ENCODE measurements around the gene MAGI1. TPM values are rescaled to one million over a fixed set of nuclear protein-coding genes. Genes with fewer than 3 reads are reported as not detected.

MAGI1 gene
- polyA plus RNA-seq, 3 donors = not detected

DNA sequence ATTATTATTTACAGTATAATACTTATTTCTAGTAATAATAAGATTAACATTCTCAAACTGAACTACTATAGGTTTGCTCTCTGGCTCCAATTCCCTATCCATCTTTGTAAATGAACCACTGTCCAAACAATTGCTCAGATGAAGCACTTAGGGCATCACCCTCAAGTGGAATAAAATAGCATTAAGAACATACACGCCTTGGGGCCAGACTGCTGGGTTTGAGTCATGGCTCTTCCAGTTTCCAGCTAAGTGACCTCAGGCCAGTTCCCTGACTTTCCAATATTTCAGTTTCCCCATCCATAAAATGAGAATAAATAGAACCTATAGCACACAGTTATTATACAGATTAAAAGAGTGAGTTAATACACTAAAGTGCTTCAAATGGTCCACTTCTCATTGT, 507.2 kb downstream of the MAGI1 start:
- Histone ChIP-seq H3K9me3 (replicated peaks in 1 of 2; ENCODE audit: control insufficient read depth in 1 of 2, insufficient read depth in 1 of 2, low read length in 2 of 2) (no peaks in the 10 kb centered on the region), H3K9ac (ENCODE audit: insufficient read depth, low read length, poor library complexity, severe bottlenecking) (no peak overlapping the region), H3K4me2 (replicated peaks; ENCODE audit: extremely low read depth, low read length, poor library complexity, severe bottlenecking) (no peak overlapping the region), H3K36me3 (replicated peaks in 1 of 2; ENCODE audit: control insufficient read depth in 1 of 2, insufficient read depth in 2 of 2, low read length in 2 of 2) (no peaks in the 10 kb centered on the region), H3K4me3 (replicated peaks in 1 of 3; ENCODE audit: low read depth in 2 of 3, low read length in 3 of 3) (no peak overlapping the region), H2AFZ (ENCODE audit: insufficient read depth, low read depth, low read length, poor library complexity, severe bottlenecking) (no peak overlapping the region), H3K4me1 (ENCODE audit: control insufficient read depth in 1 of 2, insufficient read depth in 2 of 2, low read length in 2 of 2) (no peaks in the 10 kb centered on the region), H3K27ac (ENCODE audit: low read depth in 1 of 2, low read length in 2 of 2) (no peak overlapping the region), H3K79me2 (ENCODE audit: insufficient read depth, low read length) (no peaks in the 10 kb centered on the region), H3K27me3 (ENCODE audit: control insufficient read depth in 2 of 2, insufficient read depth in 2 of 2, low read length in 2 of 2) (no peaks in the 10 kb centered on the region), H4K20me1 (ENCODE audit: insufficient read depth, low read length) (no peaks in the 10 kb centered on the region)
- no peaks in the 10 kb centered on the region for H3K36me3 Mint-ChIP-seq
- no peak overlapping the region for H3K27ac Mint-ChIP-seq
- peaks cover 0 to 1% (median 0%) of the 10 kb centered on the region in 3 donors for H3K27me3 Mint-ChIP-seq (ENCODE audit: low read depth in 3 of 3)
- H3K4me1 Mint-ChIP-seq = no peaks in the 10 kb centered on the region
- intact Hi-C loops (cut with micrococcal nuclease) = no loop called here
- H3K9me3 Mint-ChIP-seq = peaks cover 0 to 8% (median 2%) of the 10 kb centered on the region in 7 donors
- no peak for DNase-seq
- no CpG with 5 or more reads among the region's 1 CpG for WGBS (ENCODE audit: insufficient coverage)
- TF ChIP-seq, protein P1, sequence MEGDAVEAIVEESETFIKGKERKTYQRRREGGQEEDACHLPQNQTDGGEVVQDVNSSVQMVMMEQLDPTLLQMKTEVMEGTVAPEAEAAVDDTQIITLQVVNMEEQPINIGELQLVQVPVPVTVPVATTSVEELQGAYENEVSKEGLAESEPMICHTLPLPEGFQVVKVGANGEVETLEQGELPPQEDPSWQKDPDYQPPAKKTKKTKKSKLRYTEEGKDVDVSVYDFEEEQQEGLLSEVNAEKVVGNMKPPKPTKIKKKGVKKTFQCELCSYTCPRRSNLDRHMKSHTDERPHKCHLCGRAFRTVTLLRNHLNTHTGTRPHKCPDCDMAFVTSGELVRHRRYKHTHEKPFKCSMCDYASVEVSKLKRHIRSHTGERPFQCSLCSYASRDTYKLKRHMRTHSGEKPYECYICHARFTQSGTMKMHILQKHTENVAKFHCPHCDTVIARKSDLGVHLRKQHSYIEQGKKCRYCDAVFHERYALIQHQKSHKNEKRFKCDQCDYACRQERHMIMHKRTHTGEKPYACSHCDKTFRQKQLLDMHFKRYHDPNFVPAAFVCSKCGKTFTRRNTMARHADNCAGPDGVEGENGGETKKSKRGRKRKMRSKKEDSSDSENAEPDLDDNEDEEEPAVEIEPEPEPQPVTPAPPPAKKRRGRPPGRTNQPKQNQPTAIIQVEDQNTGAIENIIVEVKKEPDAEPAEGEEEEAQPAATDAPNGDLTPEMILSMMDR (IDR thresholded peaks at IDR 0.05) = no peak
- H3K4me3 Mint-ChIP-seq = no peak overlapping the region

GRCh38 chr3:65526656-65527055, 512.1 kb downstream of the MAGI1 start:
- Histone ChIP-seq H2AFZ (ENCODE audit: insufficient read depth, low read depth, low read length, poor library complexity, severe bottlenecking) (no peak overlapping the region), H3K27me3 (ENCODE audit: control insufficient read depth in 2 of 2, insufficient read depth in 2 of 2, low read length in 2 of 2) (no peaks in the 10 kb centered on the region), H3K36me3 (replicated peaks in 1 of 2; ENCODE audit: control insufficient read depth in 1 of 2, insufficient read depth in 2 of 2, low read length in 2 of 2) (no peaks in the 10 kb centered on the region), H4K20me1 (ENCODE audit: insufficient read depth, low read length) (no peaks in the 10 kb centered on the region), H3K4me1 (ENCODE audit: control insufficient read depth in 1 of 2, insufficient read depth in 2 of 2, low read length in 2 of 2) (no peaks in the 10 kb centered on the region), H3K9me3 (replicated peaks in 1 of 2; ENCODE audit: control insufficient read depth in 1 of 2, insufficient read depth in 1 of 2, low read length in 2 of 2) (no peaks in the 10 kb centered on the region), H3K79me2 (ENCODE audit: insufficient read depth, low read length) (no peaks in the 10 kb centered on the region), H3K9ac (ENCODE audit: insufficient read depth, low read length, poor library complexity, severe bottlenecking) (no peak overlapping the region), H3K4me2 (replicated peaks; ENCODE audit: extremely low read depth, low read length, poor library complexity, severe bottlenecking) (no peak overlapping the region), H3K4me3 (replicated peaks in 1 of 3; ENCODE audit: low read depth in 2 of 3, low read length in 3 of 3) (no peak overlapping the region), H3K27ac (ENCODE audit: low read depth in 1 of 2, low read length in 2 of 2) (no peak overlapping the region)
- Mint-ChIP-seq H3K9me3 (peaks cover 0 to 7% (median 0%) of the 10 kb centered on the region in 7 donors), H3K4me3 (no peak overlapping the region), H3K27me3 (ENCODE audit: low read depth in 3 of 3) (peaks cover 0 to 1% (median 0%) of the 10 kb centered on the region in 3 donors), H3K4me1 (no peaks in the 10 kb centered on the region), H3K27ac (no peak overlapping the region), H3K36me3 (no peaks in the 10 kb centered on the region)
- DNase-seq = no peak
- WGBS (ENCODE audit: insufficient coverage) = no CpG with 5 or more reads among the region's 3 CpGs
- TF ChIP-seq, protein P1 (IDR thresholded peaks at IDR 0.05) = no peak
- intact Hi-C loops (cut with micrococcal nuclease) = no loop called here

Data from CD14-positive monocyte (primary cell).